HG03066 (cell line): ENCODE data around the gene UBR1.
"Not testable (repeated sequence)": the region's sequence is repeated elsewhere in the genome, so short reads cannot be mapped to it uniquely, and the experiment has no call there.

Experiments used
- ATAC-seq: cut with Tn5 transposase; IDR thresholded peaks from one replicate; pipeline ENCODE4 v1.9.1; 2021; ENCODE audit warnings: low read depth; ENCODE audit not compliant: unreplicated experiment

The UBR1 gene

GRCh38 chr15:42984493-42985034 is 121.3 kb downstream of the UBR1 start:
- no peak for ATAC-seq

- ATAC-seq: not testable (repeated sequence)
Measured at GRCh38 chr15:42979113-42979512, 126.7 kb downstream of the UBR1 start.

- no peak for ATAC-seq
Measured at GRCh38 chr15:42974202-42974862, 131.5 kb downstream of the UBR1 start.

GRCh38 chr15:42973114-42973513 is 132.7 kb downstream of the UBR1 start:
- ATAC-seq: no peak

- no peak for ATAC-seq
Measured at GRCh38 chr15:42971830-42972229, 134.0 kb downstream of the UBR1 start.

GRCh38 chr15:42964476-42964875 is 141.4 kb downstream of the UBR1 start:
- ATAC-seq: no peak

- ATAC-seq: no peak
Measured at GRCh38 chr15:42955518-42955917, 150.3 kb downstream of the UBR1 start.

GRCh38 chr15:42954291-42954690 is 151.5 kb downstream of the UBR1 start:
- no peak for ATAC-seq

GRCh38 chr15:42948898-42949297 is 156.9 kb downstream of the UBR1 start:
- ATAC-seq: not testable (repeated sequence)

- no peak for ATAC-seq
Measured at GRCh38 chr15:42940527-42940926, 165.3 kb downstream of the UBR1 start.

- ATAC-seq: no peak
Measured at GRCh38 chr15:42939841-42940240, 166.0 kb downstream of the UBR1 start.

GRCh38 chr15:42937143-42937542 is 168.7 kb downstream of the UBR1 start:
- ATAC-seq: no peak

- ATAC-seq: no peak
Measured at GRCh38 chr15:42933886-42934667, 171.8 kb downstream of the UBR1 start.

GRCh38 chr15:42932833-42933515 is 172.9 kb downstream of the UBR1 start:
- no peak for ATAC-seq

- ATAC-seq: no peak
Measured at GRCh38 chr15:42931702-42932486, 173.9 kb downstream of the UBR1 start.

GRCh38 chr15:42929306-42929848 is 176.5 kb downstream of the UBR1 start:
- ATAC-seq: no peak

GRCh38 chr15:42921342-42921731 is 184.5 kb downstream of the UBR1 start:
- ATAC-seq: no peak

GRCh38 chr15:42920519-42921341 is 185.1 kb downstream of the UBR1 start, which contains the start of gene TTBK2:
TTBK2 (minus strand) TSS chr15:42920778; CDS start chr15:42878617, 42,161 bp downstream.
- ATAC-seq: peak; percentile 90
